ENCODE data around the gene INO80.

DNA sequence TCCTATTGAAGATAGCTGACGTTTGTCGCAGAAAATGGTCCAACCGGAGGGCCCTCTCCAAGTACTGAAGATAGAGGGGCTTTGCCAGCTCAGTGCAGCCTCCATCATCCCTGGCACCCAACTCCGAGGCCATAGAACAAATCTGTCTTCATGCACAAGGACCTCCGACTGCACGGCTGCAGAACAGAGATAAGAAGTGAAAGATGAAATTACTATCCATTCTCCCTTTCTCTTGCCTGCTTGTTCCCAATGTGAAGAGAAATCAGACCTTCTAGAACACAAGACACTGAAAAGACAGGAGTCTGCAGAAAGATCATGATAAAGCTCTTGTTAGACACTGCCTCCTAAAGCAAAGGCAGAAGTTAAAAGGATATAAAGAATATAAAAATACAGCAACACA lies 19.9 kb downstream of the INO80 start:
- TF ChIP-seq POLR2A (IDR thresholded peaks at IDR 0.05; ENCODE audit: low read depth) (no peak), POLR2AphosphoS5 (IDR thresholded peaks at IDR 0.05) (no peak)
- TF ChIP-seq, protein P1, sequence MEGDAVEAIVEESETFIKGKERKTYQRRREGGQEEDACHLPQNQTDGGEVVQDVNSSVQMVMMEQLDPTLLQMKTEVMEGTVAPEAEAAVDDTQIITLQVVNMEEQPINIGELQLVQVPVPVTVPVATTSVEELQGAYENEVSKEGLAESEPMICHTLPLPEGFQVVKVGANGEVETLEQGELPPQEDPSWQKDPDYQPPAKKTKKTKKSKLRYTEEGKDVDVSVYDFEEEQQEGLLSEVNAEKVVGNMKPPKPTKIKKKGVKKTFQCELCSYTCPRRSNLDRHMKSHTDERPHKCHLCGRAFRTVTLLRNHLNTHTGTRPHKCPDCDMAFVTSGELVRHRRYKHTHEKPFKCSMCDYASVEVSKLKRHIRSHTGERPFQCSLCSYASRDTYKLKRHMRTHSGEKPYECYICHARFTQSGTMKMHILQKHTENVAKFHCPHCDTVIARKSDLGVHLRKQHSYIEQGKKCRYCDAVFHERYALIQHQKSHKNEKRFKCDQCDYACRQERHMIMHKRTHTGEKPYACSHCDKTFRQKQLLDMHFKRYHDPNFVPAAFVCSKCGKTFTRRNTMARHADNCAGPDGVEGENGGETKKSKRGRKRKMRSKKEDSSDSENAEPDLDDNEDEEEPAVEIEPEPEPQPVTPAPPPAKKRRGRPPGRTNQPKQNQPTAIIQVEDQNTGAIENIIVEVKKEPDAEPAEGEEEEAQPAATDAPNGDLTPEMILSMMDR (IDR thresholded peaks at IDR 0.05), result no peak

Data from esophagus muscularis mucosa (tissue), 3 donors.